LNCaP clone FGC (cell line): ENCODE results near the gene USP3.

Source experiments
- DNase-seq: peaks from one replicate; pipeline ENCODE4 v3.0.0-alpha.2; 2011; ENCODE audit warnings: low read depth
- H3K4me3 ChIP-seq: 2 replicates; pipeline ENCODE4 v1.5.1; 2011; ENCODE audit warnings: mild to moderate bottlenecking, low read depth, low read length, control low read depth
- TF ChIP-seq, protein P1 (sequence below): IDR thresholded peaks from 2 replicates; pipeline ENCODE4 v1.5.1; 2012; ENCODE audit warnings: mild to moderate bottlenecking; ENCODE audit not compliant: control insufficient read depth, insufficient read depth; ENCODE audit errors: extremely low read depth

Gene USP3

GRCh38 chr15:63502137-63502766 is 2.1 kb upstream of the USP3 start:
- TF ChIP-seq, protein P1, sequence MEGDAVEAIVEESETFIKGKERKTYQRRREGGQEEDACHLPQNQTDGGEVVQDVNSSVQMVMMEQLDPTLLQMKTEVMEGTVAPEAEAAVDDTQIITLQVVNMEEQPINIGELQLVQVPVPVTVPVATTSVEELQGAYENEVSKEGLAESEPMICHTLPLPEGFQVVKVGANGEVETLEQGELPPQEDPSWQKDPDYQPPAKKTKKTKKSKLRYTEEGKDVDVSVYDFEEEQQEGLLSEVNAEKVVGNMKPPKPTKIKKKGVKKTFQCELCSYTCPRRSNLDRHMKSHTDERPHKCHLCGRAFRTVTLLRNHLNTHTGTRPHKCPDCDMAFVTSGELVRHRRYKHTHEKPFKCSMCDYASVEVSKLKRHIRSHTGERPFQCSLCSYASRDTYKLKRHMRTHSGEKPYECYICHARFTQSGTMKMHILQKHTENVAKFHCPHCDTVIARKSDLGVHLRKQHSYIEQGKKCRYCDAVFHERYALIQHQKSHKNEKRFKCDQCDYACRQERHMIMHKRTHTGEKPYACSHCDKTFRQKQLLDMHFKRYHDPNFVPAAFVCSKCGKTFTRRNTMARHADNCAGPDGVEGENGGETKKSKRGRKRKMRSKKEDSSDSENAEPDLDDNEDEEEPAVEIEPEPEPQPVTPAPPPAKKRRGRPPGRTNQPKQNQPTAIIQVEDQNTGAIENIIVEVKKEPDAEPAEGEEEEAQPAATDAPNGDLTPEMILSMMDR: no peak
- DNase-seq: peak; percentile 90
- no peak overlapping the region for H3K4me3 ChIP-seq

GRCh38 chr15:63502843-63503738 is 1.3 kb upstream of the USP3 start:
- peak overlapping the region; percentile 54 for H3K4me3 ChIP-seq
- DNase-seq: no peak
- TF ChIP-seq, protein P1: no peak

DNA sequence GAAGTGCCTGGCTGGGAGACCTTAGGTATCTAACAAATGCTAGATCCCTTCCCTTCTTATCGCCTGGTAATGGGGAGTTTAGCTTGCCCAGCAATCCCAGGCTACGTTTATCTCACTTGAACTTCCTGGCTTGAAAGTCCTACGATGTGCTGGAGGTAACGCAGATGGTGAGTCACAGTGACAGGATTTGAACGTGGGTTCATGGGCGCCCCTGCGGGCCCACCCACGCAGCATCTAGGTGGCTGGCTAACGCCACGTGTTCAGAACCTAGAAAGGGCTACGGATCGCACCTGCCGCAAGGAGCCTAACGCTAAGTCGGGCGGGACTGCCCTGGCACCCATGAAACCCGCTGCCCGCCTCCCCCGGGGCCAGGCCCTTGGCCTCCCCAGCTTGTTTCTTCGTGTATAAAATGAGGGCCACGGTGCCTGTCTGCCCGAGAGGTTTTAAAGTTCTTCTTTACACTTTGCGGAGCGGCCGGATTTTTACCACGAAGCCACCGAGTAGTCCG is 600 bp upstream of the USP3 start:
- H3K4me3 ChIP-seq: peak overlapping the region; percentile 54
- DNase-seq: no peak
- TF ChIP-seq, protein P1: no peak

- DNase-seq: peak; percentile 70
- TF ChIP-seq, protein P1: peak; percentile 35
These were observed 817 bp downstream of the USP3 start for GRCh38 chr15:63504979-63505841.

DNA sequence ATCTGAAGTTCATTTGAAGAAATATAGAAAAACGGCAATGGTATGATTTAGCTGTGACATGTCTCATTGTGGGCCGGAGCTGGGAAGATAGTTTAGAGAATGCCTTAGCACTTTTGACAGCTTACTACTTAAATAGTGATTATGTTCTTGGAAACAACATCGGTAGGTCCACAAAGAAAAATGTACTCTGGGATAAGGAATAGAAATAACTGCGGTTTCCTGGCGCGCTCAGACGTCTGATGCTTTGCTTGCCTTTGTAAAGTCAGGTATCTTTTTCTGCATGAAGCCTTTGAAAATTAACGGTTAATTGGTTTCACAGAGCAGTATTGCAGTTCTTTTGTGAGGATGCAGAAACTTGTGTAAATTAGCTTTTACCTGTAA is 1.4 kb downstream of the USP3 start:
- TF ChIP-seq, protein P1: no peak
- peak overlapping the region; percentile 67 for H3K4me3 ChIP-seq
- no peak for DNase-seq

More at GRCh38 chr15:63504979-63505841, 817 bp downstream of the USP3 start:
- H3K4me3 ChIP-seq: peak overlapping the region; percentile 67

GRCh38 chr15:63506537-63507035 is 2.2 kb downstream of the USP3 start:
- TF ChIP-seq, protein P1: no peak
- DNase-seq: peak; percentile 55
- peak overlapping the region; percentile 67 for H3K4me3 ChIP-seq
